Left renal cortex interstitium (tissue), 4 donors: ENCODE measurements around the gene TSPAN18. TPM values are rescaled to one million over a fixed set of nuclear protein-coding genes. Genes with fewer than 3 reads are reported as not detected.

Experiments used
- DNase-seq, 4 donors: peaks; one replicate each; pipeline ENCODE4 v3.0.0-alpha.2; 2013; ENCODE audit warnings: low read depth in 4 of 4, low spot score in 2 of 4, missing footprints in 1 of 4
- polyA plus RNA-seq, 4 donors: library from polyadenylated mRNA; unstranded; fragments of 120-200 nt; gene quantifications; one replicate each; pipeline ENCODE4 v1.2.1, GENCODE V29; 2013; ENCODE audit not compliant: insufficient read length in 4 of 4

TSPAN18 gene, protein sequence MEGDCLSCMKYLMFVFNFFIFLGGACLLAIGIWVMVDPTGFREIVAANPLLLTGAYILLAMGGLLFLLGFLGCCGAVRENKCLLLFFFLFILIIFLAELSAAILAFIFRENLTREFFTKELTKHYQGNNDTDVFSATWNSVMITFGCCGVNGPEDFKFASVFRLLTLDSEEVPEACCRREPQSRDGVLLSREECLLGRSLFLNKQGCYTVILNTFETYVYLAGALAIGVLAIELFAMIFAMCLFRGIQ
- polyA plus RNA-seq: 10 to 100 TPM; 49.5 to 59.0 (median 55.6) TPM

- no peak for DNase-seq
Measured at GRCh38 chr11:44726283-44727113, at the start of gene TSPAN18. Gene TSPAN18, plus strand, starts transcription at chr11:44726962. Its CDS starts 179,455 bp downstream, at chr11:44906417.

- DNase-seq: no peak
Measured at GRCh38 chr11:44680982-44681597, 45.7 kb upstream of the TSPAN18 start.

- no peak for DNase-seq
Measured at GRCh38 chr11:44681698-44682097, 45.1 kb upstream of the TSPAN18 start.

- no peak for DNase-seq
Measured at GRCh38 chr11:44684859-44685281, 41.9 kb upstream of the TSPAN18 start.

GRCh38 chr11:44687388-44687787 lies 39.4 kb upstream of the TSPAN18 start:
- no peak for DNase-seq

- no peak for DNase-seq
Measured at GRCh38 chr11:44689265-44689664, 37.5 kb upstream of the TSPAN18 start.

DNA sequence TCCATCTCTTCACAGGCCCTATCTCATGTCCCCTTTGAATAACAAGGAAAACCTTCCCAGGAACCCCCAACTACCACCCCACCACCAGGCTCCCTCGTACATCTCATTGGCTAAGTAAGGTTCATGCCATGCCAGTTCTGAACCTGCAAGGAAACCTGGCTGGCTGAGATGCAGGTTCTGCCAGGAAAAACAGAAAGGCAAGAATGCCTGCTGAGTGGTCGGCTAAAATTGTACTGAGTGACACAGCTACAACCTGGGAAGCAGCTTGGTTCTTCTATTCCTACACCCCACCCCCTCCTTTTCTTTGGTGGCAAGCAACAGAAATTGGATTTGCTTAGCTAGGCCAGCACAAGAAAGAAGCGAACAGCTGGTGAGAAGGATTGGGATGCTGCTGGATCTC lies 36.1 kb upstream of the TSPAN18 start:
- DNase-seq: no peak

DNA sequence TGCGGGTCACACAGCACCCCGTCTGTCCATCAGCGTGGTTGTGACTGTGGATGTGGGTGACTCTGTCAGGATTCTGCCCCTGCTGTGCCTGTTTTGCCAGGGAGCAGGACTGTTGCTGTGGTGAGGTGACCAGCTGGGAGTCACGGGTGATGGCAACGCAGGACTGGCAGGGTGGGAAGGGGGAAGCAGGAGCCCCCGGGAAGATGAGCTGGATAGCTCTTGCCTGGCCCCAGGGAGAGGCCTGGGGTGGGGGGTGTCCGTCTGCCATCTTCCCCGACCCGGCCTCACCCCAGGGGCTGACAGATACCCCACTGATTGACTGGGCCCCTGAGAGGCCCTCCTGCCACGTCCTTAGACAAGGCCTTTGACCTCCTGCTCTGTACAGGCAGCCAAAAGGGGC lies 34.3 kb upstream of the TSPAN18 start:
- no peak for DNase-seq

DNA sequence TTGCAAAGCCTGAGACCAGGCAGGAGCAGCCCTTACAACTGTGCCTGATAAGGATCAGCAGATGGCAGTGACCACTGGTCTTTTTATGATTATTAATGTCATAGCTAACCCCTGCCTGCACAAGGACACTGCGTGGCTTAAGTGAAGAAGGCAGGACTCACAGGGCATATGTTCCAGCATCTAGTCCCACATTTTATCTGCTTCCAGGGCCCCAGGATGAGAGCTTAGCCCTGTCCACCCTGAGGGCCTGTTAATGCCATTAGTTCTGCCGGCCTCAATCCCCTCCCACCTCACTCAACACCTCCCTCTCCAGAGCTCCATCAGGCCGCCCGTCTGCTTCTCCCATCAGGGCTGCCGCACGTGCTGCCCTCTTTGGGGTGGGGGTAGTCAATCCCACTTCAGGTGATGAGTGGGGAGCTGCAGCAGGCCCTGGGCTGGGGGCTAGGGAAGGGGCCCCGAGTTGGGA lies 33.1 kb upstream of the TSPAN18 start:
- DNase-seq: no peak

GRCh38 chr11:44694443-44694842 lies 32.3 kb upstream of the TSPAN18 start:
- DNase-seq: no peak

- DNase-seq: no peak
Measured at GRCh38 chr11:44695169-44695833, 31.5 kb upstream of the TSPAN18 start.

DNA sequence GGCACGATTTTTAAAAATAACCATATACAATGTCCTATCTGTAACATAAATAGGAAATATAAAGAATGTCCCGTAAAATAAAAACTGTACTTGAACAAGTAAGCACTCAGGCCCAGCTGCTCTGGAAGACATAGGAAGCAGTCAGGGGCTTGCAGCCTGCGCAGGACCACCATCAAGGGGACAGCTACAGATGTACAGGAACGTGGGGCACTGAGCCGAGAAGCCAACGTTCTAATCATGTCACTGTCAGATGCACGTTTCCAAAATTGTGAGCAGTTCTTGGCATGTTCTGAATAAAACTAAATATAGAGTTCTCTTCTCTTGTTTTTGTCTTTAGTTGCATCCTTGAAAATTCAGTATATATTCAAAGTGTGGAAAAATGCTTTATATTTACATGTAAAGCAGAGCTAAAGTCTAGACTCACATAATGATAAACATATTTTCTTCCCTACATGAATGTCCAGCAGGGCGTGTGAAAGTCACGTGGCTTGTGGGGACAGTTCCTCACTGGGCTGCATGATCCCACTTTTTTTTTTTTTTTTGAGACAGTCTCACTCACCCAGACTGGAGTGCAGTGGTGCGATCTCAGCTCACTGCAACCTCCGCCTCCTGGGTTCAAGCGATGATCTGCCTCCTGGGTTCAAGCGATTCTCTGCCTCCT lies 28.4 kb upstream of the TSPAN18 start:
- no peak for DNase-seq

- no peak for DNase-seq
Measured at GRCh38 chr11:44699497-44700408, 27.0 kb upstream of the TSPAN18 start.

- DNase-seq: no peak
Measured at GRCh38 chr11:44701276-44701675, 25.5 kb upstream of the TSPAN18 start.

DNA sequence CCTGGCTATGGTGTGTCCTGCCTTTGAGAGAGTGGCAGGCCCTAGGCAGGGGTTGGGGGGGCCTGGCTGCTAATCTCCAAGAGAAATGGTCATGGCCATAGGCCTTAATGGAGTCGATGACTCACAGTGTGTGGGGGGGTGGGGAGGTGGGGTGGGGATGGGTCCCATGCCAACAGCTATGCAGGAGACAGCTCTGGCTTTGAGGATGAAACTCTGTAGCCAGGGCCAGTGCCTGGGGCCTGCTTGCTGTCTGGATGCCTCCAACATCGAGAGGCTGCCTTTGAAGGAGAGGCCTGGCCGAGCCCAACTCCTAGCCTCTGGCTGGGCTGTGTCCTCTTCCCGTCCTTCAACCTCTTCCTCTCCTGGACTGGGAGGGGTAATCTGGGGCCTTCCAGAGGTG lies 23.9 kb upstream of the TSPAN18 start:
- no peak for DNase-seq

DNA sequence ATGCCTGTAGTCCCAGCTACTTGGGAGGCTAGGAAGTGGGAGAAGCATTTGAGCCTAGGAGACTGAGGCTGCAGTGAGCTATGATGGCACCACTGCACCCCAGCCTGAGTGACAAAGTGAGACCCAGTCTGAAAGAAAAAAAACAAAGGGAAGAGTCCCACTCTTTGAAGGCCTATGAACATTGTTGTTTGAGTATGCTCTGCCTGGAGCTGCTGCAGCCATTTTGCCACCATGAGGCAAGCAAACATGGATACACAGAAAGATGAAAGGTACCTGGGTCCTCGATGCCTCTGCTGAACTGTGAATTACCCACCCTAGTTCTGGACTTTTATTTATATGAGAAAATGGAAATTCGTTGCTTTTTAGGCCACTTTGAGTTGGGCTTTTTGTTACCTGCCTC lies 19.7 kb upstream of the TSPAN18 start:
- no peak for DNase-seq

DNA sequence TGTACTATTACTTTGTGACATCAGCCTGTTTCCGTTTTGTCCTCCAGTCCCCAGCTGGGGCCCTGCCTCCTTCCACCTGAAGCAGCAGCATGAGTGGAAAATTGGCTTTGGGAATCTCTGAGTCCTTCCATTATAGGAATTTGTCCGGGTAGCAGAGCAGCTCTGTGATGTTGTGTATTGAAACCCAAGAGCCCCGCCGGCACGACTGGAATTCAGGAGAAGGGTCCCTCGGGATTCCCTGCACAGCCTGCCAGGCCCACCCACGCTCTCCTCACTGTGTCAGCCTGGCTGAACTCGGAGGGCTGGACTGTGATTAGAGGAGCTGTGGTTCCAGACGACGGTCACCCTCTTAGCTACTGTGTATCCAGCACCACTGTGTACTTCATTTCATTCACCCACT lies 18.8 kb upstream of the TSPAN18 start:
- no peak for DNase-seq

DNA sequence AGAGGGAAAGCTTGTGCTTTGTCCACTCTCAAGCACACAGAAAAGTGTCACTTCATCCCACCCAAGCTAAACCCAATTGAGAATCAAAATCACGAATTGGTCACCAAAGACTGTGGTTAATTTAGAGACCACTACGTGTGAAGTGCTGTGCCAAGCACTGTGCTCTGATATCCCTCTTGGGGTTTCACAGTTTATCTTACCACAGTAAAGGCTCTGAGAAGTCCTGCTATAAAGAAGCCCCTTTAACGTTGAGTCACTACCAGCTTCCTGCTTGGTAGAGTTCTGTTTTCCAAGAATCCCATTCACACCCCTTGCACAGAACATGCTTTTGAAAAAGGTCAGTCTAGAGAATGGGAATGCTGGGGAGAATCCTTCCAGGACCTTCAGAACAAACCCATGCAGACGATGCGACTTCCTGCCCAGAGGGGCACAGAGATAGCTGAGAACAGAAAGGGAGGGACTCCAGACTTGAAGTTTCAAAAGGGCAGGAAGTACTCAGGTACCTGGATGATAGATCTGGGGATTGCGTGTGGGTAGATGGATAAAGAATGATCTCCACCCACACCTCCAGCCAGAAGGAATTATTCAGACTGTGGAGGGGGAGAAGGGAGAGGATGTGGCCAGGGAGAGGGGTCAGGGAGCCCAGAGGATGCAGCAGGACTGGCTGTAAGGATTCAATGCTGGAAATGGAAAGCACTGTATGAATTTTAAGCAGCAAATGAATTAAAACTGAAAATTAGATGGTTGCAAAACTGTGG lies 18.1 kb upstream of the TSPAN18 start:
- no peak for DNase-seq

- no peak for DNase-seq
Measured at GRCh38 chr11:44709281-44709562, 17.5 kb upstream of the TSPAN18 start.
